ENCODE results near the gene ESRRA. TPM values are rescaled to one million over a fixed set of nuclear protein-coding genes. Genes with fewer than 3 reads are reported as not detected.
A peak's percentile ranks its signal among the peaks of the same experiment; 100 is the strongest.

Gene ESRRA
- total and polyA plus RNA-seq, 2 of the 13 experiments (the other 11 are each of a cell fraction or from before 2014, with no cell fraction given), result 18.1 to 36.3 TPM

DNA sequence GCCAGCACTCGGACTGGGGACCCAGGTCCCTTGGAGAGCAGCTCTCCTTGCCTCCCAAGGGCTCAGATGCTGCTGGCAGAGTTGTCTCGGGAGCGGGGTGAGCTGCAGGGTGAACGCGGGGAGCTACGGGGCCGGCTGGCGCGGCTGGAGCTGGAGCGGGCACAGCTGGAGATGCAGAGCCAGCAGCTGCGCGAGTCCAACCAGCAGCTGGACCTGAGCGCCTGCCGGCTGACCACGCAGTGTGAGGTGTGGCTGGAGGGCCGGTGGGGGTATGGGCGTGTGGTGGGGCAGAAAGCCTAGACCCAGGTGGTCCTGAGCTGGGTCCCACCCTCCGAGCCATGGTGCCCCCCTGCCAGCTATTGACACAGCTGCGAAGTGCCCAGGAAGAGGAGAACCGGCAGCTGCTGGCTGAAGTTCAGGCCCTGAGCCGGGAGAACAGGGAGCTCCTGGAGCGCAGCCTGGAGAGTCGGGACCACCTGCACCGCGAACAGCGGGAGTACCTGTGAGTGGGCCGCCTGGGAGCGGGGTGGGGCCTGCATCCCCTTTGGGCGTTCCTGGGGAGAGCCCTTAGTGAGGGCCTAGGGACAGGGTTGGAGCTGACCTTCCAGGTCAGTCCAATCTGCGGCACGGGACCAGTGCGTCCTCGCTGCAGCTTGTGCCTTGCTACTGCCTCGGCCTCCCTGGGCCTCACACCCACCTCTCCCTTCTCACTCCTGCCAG lies 47.8 kb downstream of the ESRRA start (continued):
- TF ChIP-seq, protein P1, sequence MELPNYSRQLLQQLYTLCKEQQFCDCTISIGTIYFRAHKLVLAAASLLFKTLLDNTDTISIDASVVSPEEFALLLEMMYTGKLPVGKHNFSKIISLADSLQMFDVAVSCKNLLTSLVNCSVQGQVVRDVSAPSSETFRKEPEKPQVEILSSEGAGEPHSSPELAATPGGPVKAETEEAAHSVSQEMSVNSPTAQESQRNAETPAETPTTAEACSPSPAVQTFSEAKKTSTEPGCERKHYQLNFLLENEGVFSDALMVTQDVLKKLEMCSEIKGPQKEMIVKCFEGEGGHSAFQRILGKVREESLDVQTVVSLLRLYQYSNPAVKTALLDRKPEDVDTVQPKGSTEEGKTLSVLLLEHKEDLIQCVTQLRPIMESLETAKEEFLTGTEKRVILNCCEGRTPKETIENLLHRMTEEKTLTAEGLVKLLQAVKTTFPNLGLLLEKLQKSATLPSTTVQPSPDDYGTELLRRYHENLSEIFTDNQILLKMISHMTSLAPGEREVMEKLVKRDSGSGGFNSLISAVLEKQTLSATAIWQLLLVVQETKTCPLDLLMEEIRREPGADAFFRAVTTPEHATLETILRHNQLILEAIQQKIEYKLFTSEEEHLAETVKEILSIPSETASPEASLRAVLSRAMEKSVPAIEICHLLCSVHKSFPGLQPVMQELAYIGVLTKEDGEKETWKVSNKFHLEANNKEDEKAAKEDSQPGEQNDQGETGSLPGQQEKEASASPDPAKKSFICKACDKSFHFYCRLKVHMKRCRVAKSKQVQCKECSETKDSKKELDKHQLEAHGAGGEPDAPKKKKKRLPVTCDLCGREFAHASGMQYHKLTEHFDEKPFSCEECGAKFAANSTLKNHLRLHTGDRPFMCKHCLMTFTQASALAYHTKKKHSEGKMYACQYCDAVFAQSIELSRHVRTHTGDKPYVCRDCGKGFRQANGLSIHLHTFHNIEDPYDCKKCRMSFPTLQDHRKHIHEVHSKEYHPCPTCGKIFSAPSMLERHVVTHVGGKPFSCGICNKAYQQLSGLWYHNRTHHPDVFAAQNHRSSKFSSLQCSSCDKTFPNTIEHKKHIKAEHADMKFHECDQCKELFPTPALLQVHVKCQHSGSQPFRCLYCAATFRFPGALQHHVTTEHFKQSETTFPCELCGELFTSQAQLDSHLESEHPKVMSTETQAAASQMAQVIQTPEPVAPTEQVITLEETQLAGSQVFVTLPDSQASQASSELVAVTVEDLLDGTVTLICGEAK (IDR thresholded peaks at IDR 0.05), result no peak
- TF ChIP-seq, protein P1 (CRISPR knock-in tag; IDR thresholded peaks at IDR 0.05), result 0 out of 2 replicates have a peak, but pooled peaks have one; percentile 13
